Gastroesophageal sphincter (tissue), 4 donors: ENCODE results near the gene ZDHHC11B. TPM values are rescaled to one million over a fixed set of nuclear protein-coding genes. Genes with fewer than 3 reads are reported as not detected.
A peak's percentile ranks its signal among the peaks of the same experiment; 100 is the strongest.
"Not testable (repeated sequence)": the region's sequence is repeated elsewhere in the genome, so short reads cannot be mapped to it uniquely, and the experiment has no call there.

ENCODE experiments used
- ATAC-seq: fragments of 150-250 bp; one replicate; pipeline ENCODE4 v1.9.1; 2016; ENCODE audit warnings: mild to moderate bottlenecking, moderate library complexity
- H3K27ac ChIP-seq, 4 donors: fragments of 200-600 bp; sonication (generic) in 3 of 4; 1 replicate in 3 of 4; 2 replicates in 1 of 4; pipeline ENCODE4 v1.5.1; 2016 to 2019
- H3K27me3 ChIP-seq: fragments of 200-600 bp; sonication (generic); one replicate; pipeline ENCODE4 v1.5.1; 2019
- H3K36me3 ChIP-seq, 2 donors: fragments of 200-600 bp; sonication (generic); one replicate each; pipeline ENCODE4 v1.5.1; 2019; ENCODE audit warnings: control low read depth in 1 of 2
- H3K4me1 ChIP-seq, 3 donors: fragments of 200-600 bp; sonication (generic); 1 replicate in 2 of 3; 2 replicates in 1 of 3; pipeline ENCODE4 v1.5.1; 2016 to 2019; ENCODE audit warnings: control low read depth in 2 of 3
- H3K4me3 ChIP-seq, 2 donors: fragments of 200-600 bp; sonication (generic); one replicate each; pipeline ENCODE4 v1.5.1; 2019; ENCODE audit warnings: mild to moderate bottlenecking in 1 of 2, moderate library complexity in 1 of 2
- H3K9me3 ChIP-seq, 3 donors: fragments of 200-600 bp; sonication (generic); one replicate each; pipeline ENCODE4 v1.5.1; 2017 to 2019; ENCODE audit warnings: control low read depth in 2 of 3
- CTCF ChIP-seq, 4 experiments: fragments of 200-600 bp in 2 of 4; fragments of 450-650 bp in 2 of 4; sonication (generic) in 1 of 4; IDR thresholded peaks; one replicate each; pipeline ENCODE4 v1.5.1; 2017 to 2019; ENCODE audit warnings: antibody characterized with exemption in 4 of 4, mild to moderate bottlenecking in 2 of 4, moderate library complexity in 2 of 4
- EP300 ChIP-seq: sonication (generic); formaldehyde crosslinking; IDR thresholded peaks from one replicate; pipeline ENCODE4 v1.6.1; 2017; ENCODE audit warnings: antibody characterized with exemption, mild to moderate bottlenecking
- POLR2A ChIP-seq, 2 donors: fragments of 450-650 bp; IDR thresholded peaks; one replicate each; pipeline ENCODE4 v1.6.1; 2017; ENCODE audit warnings: antibody characterized with exemption in 2 of 2, mild to moderate bottlenecking in 2 of 2, moderate library complexity in 1 of 2
- POLR2AphosphoS5 ChIP-seq: sonication (generic); formaldehyde crosslinking; IDR thresholded peaks from one replicate; pipeline ENCODE4 v1.6.1; 2017; ENCODE audit warnings: antibody characterized with exemption
- WGBS, 2 donors: methylation state at CpG; one replicate each; pipeline ENCODE4 v1.1.5; 2018; ENCODE audit warnings: low coverage in 1 of 2; 5-methylcytosine and 5-hydroxymethylcytosine counted together
- total RNA-seq, 4 donors: library from RNA; depleted of rRNA; stranded (reverse); fragments of >200 nt; gene quantifications; one replicate each; pipeline ENCODE4 v1.1.0, GENCODE V29; 2016

Gene ZDHHC11B
- total RNA-seq, 4 donors from 2014 or later: 3.1 to 14.3 (median 6.9) TPM

- TF ChIP-seq CTCF (IDR thresholded peaks at IDR 0.05) (no peak), EP300 (no peak), POLR2A (IDR thresholded peaks at IDR 0.05) (no peak), POLR2AphosphoS5 (no peak)
- Histone ChIP-seq H3K36me3 (no peaks in the 10 kb centered on the region), H3K4me1 (peaks cover 0 to 5% (median 5%) of the 10 kb centered on the region in 3 donors), H3K27me3 (no peaks in the 10 kb centered on the region), H3K4me3 (no peak overlapping the region), H3K27ac (no peak overlapping the region), H3K9me3 (no peaks in the 10 kb centered on the region)
- no peak for ATAC-seq
- WGBS, 2 donors: no CpG with 5 or more reads among the region's 13 CpGs
These were observed 33.0 kb downstream of the ZDHHC11B start for GRCh38 chr5:751496-751895.

GRCh38 chr5:750226-750625, 34.3 kb downstream of the ZDHHC11B start:
- H3K4me3 ChIP-seq, H3K4me1 ChIP-seq, H3K9me3 ChIP-seq, H3K27me3 ChIP-seq, H3K27ac ChIP-seq, H3K36me3 ChIP-seq, ATAC-seq: not testable (repeated sequence)
- no CpG with 5 or more reads among the region's 19 CpGs for WGBS, 2 donors

- ATAC-seq: no peak
- no peaks in the 10 kb centered on the region for H3K4me1 ChIP-seq
These were observed 35.3 kb downstream of the ZDHHC11B start for GRCh38 chr5:749101-749670.

GRCh38 chr5:748011-748980, 36.2 kb downstream of the ZDHHC11B start:
- not testable (repeated sequence) for H3K4me1 ChIP-seq, ATAC-seq, H3K4me3 ChIP-seq, H3K27ac ChIP-seq, H3K9me3 ChIP-seq, H3K27me3 ChIP-seq
- WGBS, 2 donors: 90% methylated on average over 8 of the region's 18 CpGs; no CpG with 5 or more reads in 1 of the 2 donors
- H3K36me3 ChIP-seq: peaks cover 0 to 14% of the 10 kb centered on the region in 2 donors

More at GRCh38 chr5:749101-749670, 35.3 kb downstream of the ZDHHC11B start:
- H3K9me3 ChIP-seq: no peaks in the 10 kb centered on the region
- no peak overlapping the region for H3K4me3 ChIP-seq
- 93% methylated on average over 7 of the region's 14 CpGs; no CpG with 5 or more reads in 1 of the 2 donors for whole genome bisulfite sequencing, 2 donors
- H3K27me3 ChIP-seq: no peaks in the 10 kb centered on the region
- TF ChIP-seq EP300 (no peak), POLR2A (IDR thresholded peaks at IDR 0.05) (no peak), CTCF (IDR thresholded peaks at IDR 0.05) (no peak), POLR2AphosphoS5 (no peak)
- H3K27ac ChIP-seq: no peak overlapping the region
- peaks cover 0 to 7% of the 10 kb centered on the region in 2 donors for H3K36me3 ChIP-seq

GRCh38 chr5:747303-747844, 37.2 kb downstream of the ZDHHC11B start:
- ATAC-seq, H3K27ac ChIP-seq, H3K27me3 ChIP-seq, H3K9me3 ChIP-seq, H3K4me3 ChIP-seq, H3K4me1 ChIP-seq: not testable (repeated sequence)
- no CpG with 5 or more reads among the region's 9 CpGs for WGBS, 2 donors
- H3K36me3 ChIP-seq: peaks cover 0 to 14% of the 10 kb centered on the region in 2 donors

GRCh38 chr5:746258-746761, 38.2 kb downstream of the ZDHHC11B start:
- TF ChIP-seq POLR2AphosphoS5 (no peak), EP300 (no peak), CTCF (IDR thresholded peaks at IDR 0.05) (no peak), POLR2A (IDR thresholded peaks at IDR 0.05) (no peak)
- WGBS, 2 donors: 70% methylated on average over 5 of the region's 11 CpGs; no CpG with 5 or more reads in 1 of the 2 donors
- H3K27me3 ChIP-seq: no peaks in the 10 kb centered on the region
- H3K36me3 ChIP-seq: peaks cover 0 to 14% of the 10 kb centered on the region in 2 donors
- H3K27ac ChIP-seq: no peak overlapping the region
- ATAC-seq: no peak
- H3K4me3 ChIP-seq: no peak overlapping the region
- no peaks in the 10 kb centered on the region for H3K9me3 ChIP-seq
- H3K4me1 ChIP-seq: no peaks in the 10 kb centered on the region

- H3K4me1 ChIP-seq, H3K27me3 ChIP-seq, H3K27ac ChIP-seq, H3K9me3 ChIP-seq, H3K4me3 ChIP-seq: not testable (repeated sequence)
- H3K36me3 ChIP-seq: peaks cover 0 to 14% of the 10 kb centered on the region in 2 donors
- 70 to 80% methylated on average over 2 to 3 of the region's 23 CpGs for WGBS, 2 donors
- ATAC-seq: peak; percentile 27
These were observed 39.0 kb downstream of the ZDHHC11B start for GRCh38 chr5:745272-746142.

GRCh38 chr5:743696-744404, 40.7 kb downstream of the ZDHHC11B start:
- H3K4me1 ChIP-seq, H3K4me3 ChIP-seq, ATAC-seq, H3K9me3 ChIP-seq, H3K27ac ChIP-seq, H3K27me3 ChIP-seq: not testable (repeated sequence)
- H3K36me3 ChIP-seq: peaks cover 0 to 17% of the 10 kb centered on the region in 2 donors
- WGBS, 2 donors: 83 to 89% methylated on average over 10 to 11 of the region's 11 CpGs
